HEK293T (cell line): ENCODE results near the gene TRIM38.

Experiments
- ARNT ChIP-seq: fragments of 450-650 bp; IDR thresholded peaks from 2 replicates; pipeline ENCODE4 v1.6.1; 2017; ENCODE audit warnings: mild to moderate bottlenecking
- BHLHE40 ChIP-seq: fragments of 450-650 bp; IDR thresholded peaks from 2 replicates; pipeline ENCODE4 v1.6.1; 2016; ENCODE audit warnings: mild to moderate bottlenecking, moderate library complexity, borderline replicate concordance
- CTBP1 ChIP-seq: fragments of 450-650 bp; IDR thresholded peaks from 2 replicates; pipeline ENCODE4 v1.6.1; 2016; ENCODE audit warnings: borderline replicate concordance
- ELF4 ChIP-seq: fragments of 450-650 bp; IDR thresholded peaks from 2 replicates; pipeline ENCODE4 v1.6.1; 2017; ENCODE audit warnings: antibody characterized with exemption
- FOXA1 ChIP-seq: fragments of 450-650 bp; IDR thresholded peaks from 2 replicates; pipeline ENCODE4 v1.6.1; 2016; ENCODE audit warnings: mild to moderate bottlenecking
- HDGF ChIP-seq: fragments of 450-650 bp; IDR thresholded peaks from 2 replicates; pipeline ENCODE4 v1.6.1; 2017; ENCODE audit warnings: antibody characterized with exemption, borderline replicate concordance
- LEF1 ChIP-seq: fragments of 450-650 bp; IDR thresholded peaks from 2 replicates; pipeline ENCODE4 v1.6.1; 2017; ENCODE audit warnings: mild to moderate bottlenecking, borderline replicate concordance
- NFRKB ChIP-seq: fragments of 450-650 bp; IDR thresholded peaks from 2 replicates; pipeline ENCODE4 v1.6.1; 2016; ENCODE audit warnings: mild to moderate bottlenecking, moderate library complexity
- SP1 ChIP-seq: fragments of 450-650 bp; IDR thresholded peaks from 2 replicates; pipeline ENCODE4 v1.6.1; 2017
- SUZ12 ChIP-seq: fragments of 450-650 bp; IDR thresholded peaks from 2 replicates; pipeline ENCODE4 v1.6.1; 2016; ENCODE audit warnings: mild to moderate bottlenecking
- ZNF384 ChIP-seq: fragments of 450-650 bp; IDR thresholded peaks from 2 replicates; pipeline ENCODE4 v1.6.1; 2016

- TF ChIP-seq CTBP1 (no peak), FOXA1 (no peak), BHLHE40 (no peak), SP1 (no peak), ARNT (no peak), SUZ12 (no peak), NFRKB (no peak), ZNF384 (no peak), LEF1 (no peak), ELF4 (no peak), HDGF (no peak)
These were observed 54.5 kb downstream of the TRIM38 start for GRCh38 chr6:26016963-26017631.
